CD4-positive, CD25-positive, alpha-beta regulatory T cell (primary cell): Measurements from ENCODE around the gene ELAVL1. TPM values are rescaled to one million over a fixed set of nuclear protein-coding genes. Genes with fewer than 3 reads are reported as not detected.

Experiments used
- ATAC-seq, 2 donors: fragments of 150-1000 bp; cut with Tn5 transposase; one replicate each; pipeline ENCODE4 v1.10.0; 2021; ENCODE audit warnings: low read depth in 2 of 2, moderate number of reproducible peaks in 2 of 2, moderate library complexity in 1 of 2
- DNase-seq, 3 donors: peaks; one replicate each; pipeline versions ENCODE4 v3.0.0 to v3.0.0-alpha.2; 2012 to 2022; ENCODE audit warnings: mixed read lengths in 1 of 3
- H3K27ac ChIP-seq: one replicate; pipeline ENCODE4 v1.7.0; 2013; ENCODE audit warnings: mild to moderate bottlenecking, low read length; ENCODE audit not compliant: insufficient read depth, poor library complexity, severe bottlenecking
- H3K27me3 ChIP-seq: one replicate; pipeline ENCODE4 v1.7.0; 2013; ENCODE audit warnings: low read length; ENCODE audit not compliant: control insufficient read depth, insufficient read depth
- H3K36me3 ChIP-seq: one replicate; pipeline ENCODE4 v1.7.0; 2013; ENCODE audit warnings: mild to moderate bottlenecking, low read length, moderate library complexity; ENCODE audit not compliant: control insufficient read depth, insufficient read depth
- H3K4me1 ChIP-seq: 2 replicates; pipeline ENCODE4 v1.7.0; 2013; ENCODE audit warnings: mild to moderate bottlenecking, low read length; ENCODE audit not compliant: insufficient read depth, control insufficient read depth, poor library complexity, severe bottlenecking
- H3K4me3 ChIP-seq: one replicate; pipeline ENCODE4 v1.7.0; 2013; ENCODE audit warnings: low read depth, mild to moderate bottlenecking, low read length, moderate library complexity
- H3K9me3 ChIP-seq, 2 experiments: 1 replicate in 1 of 2; 2 replicates in 1 of 2; pipeline ENCODE4 v1.7.0; 2013; ENCODE audit warnings: low read length in 2 of 2, mild to moderate bottlenecking in 1 of 2, moderate library complexity in 1 of 2; ENCODE audit not compliant: control insufficient read depth in 2 of 2
- H3K27ac Mint-ChIP-seq, 3 donors: one replicate each; pipeline ENCODE4 v1.8.0; 2020 to 2022; ENCODE audit warnings: mild to moderate bottlenecking in 3 of 3, mixed read lengths in 3 of 3, moderate library complexity in 2 of 3
- H3K27me3 Mint-ChIP-seq: one replicate; pipeline ENCODE4 v1.8.0; 2022; ENCODE audit warnings: mild to moderate bottlenecking, mixed read lengths
- H3K36me3 Mint-ChIP-seq: one replicate; pipeline ENCODE4 v1.8.0; 2020; ENCODE audit warnings: mixed read lengths
- H3K4me1 Mint-ChIP-seq, 4 donors: one replicate each; pipeline ENCODE4 v1.8.0; 2020 to 2022; ENCODE audit warnings: mixed read lengths in 4 of 4, mild to moderate bottlenecking in 1 of 4
- H3K4me3 Mint-ChIP-seq, 4 donors: one replicate each; pipeline ENCODE4 v1.8.0; 2020 to 2022; ENCODE audit warnings: mild to moderate bottlenecking in 4 of 4, mixed read lengths in 4 of 4, moderate library complexity in 3 of 4
- H3K9me3 Mint-ChIP-seq, 7 donors: one replicate each; pipeline ENCODE4 v1.8.0; 2020 to 2022; ENCODE audit warnings: mixed read lengths in 7 of 7, mild to moderate bottlenecking in 3 of 7, moderate library complexity in 2 of 7
- polyA plus RNA-seq, 4 donors: library from polyadenylated mRNA; unstranded; fragments of 300-500 nt; fragmentation: Illumina TruSeq; gene quantifications; one replicate each; pipeline ENCODE4 v1.2.3, GENCODE V29; 2021
- total RNA-seq: library from RNA; stranded (reverse); gene quantifications from one replicate; pipeline ENCODE4 v1.2.3, GENCODE V29; 2022

The ELAVL1 gene
- total and polyA plus RNA-seq, 5 donors from 2014 or later: 39.6 to 52.0 (median 48.0) TPM

DNA sequence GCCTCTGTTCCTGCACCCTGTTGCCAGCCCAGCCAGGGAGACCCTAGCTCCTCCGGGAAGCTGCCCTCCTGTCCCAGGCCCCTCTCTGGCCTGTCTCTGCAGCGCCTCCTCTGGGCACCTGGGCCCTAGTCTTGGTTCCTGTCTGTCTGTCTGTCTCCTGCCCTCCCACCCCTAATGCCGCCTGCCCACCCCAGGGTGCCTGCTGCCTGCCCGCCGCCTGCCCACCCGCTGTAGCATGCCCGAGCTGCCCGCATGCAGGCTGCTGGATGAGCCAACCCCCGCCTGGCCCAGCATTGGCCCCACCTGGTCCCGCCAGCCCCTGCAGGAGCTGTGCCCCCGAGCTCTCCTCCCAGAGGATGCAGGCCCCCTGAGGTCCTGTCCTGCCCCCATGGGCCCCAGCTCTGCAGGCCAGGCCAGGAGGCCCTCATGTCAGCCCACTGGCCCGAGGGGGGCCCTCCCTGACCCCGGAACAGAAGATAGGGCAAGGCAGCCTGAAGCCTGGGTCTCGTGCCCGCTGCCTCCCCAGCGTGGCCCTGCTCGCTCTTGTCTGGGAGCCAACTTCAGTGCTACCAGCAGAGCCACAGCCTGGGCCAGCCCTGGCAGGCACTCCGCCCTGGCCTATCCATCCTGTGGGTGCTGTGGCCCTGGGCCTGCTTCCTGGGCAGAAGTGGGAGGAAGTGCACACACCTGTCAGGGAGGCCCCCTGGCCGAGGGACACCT lies 96.5 kb downstream of the ELAVL1 start:
- DNase-seq: no peak
- Mint-ChIP-seq H3K4me3 (peak overlapping the region in 1 of 4 donors; percentile 65), H3K27me3 (no peaks in the 10 kb centered on the region), H3K27ac (no peak overlapping the region), H3K4me1 (peaks cover 0 to 34% (median 14%) of the 10 kb centered on the region in 4 donors), H3K9me3 (peaks cover 0 to 5% (median 0%) of the 10 kb centered on the region in 7 donors), H3K36me3 (peaks cover 20% of the 10 kb centered on the region)
- peaks cover 19% of the 10 kb centered on the region for H3K36me3 ChIP-seq
- H3K27ac ChIP-seq: no peak overlapping the region
- ATAC-seq: no peak
- H3K4me1 ChIP-seq: peaks cover 29% of the 10 kb centered on the region
- H3K4me3 ChIP-seq: no peak overlapping the region
- no peaks in the 10 kb centered on the region for H3K27me3 ChIP-seq
- no peaks in the 10 kb centered on the region for H3K9me3 ChIP-seq

Other genes starting within 250 kb of the ELAVL1 start
- not detected for gene CLEC4M, start 242.4 kb downstream of the ELAVL1 start, total RNA-seq
- gene CLEC4M, start 242.4 kb downstream of the ELAVL1 start, polyA plus RNA-seq: under 1 TPM in 1 of 4 donors, not detected in 3; 0.53 TPM
- 10.2 TPM for gene EVI5L, start 175.4 kb downstream of the ELAVL1 start, total RNA-seq
- gene EVI5L, start 175.4 kb downstream of the ELAVL1 start, polyA plus RNA-seq: 1 to 10 TPM; 1.9 to 3.0 (median 2.2) TPM
- gene PRR36, start 131.3 kb downstream of the ELAVL1 start, total RNA-seq: 0.12 TPM
- gene PRR36, start 131.3 kb downstream of the ELAVL1 start, polyA plus RNA-seq: under 1 TPM in 2 of 4 donors, not detected in 2; 0.05 to 0.22 TPM
- not detected for gene LRRC8E, start 117.1 kb downstream of the ELAVL1 start, total RNA-seq
- not detected for gene LRRC8E, start 117.1 kb downstream of the ELAVL1 start, polyA plus RNA-seq
- gene MAP2K7, start 101.8 kb downstream of the ELAVL1 start, total RNA-seq: 93.4 TPM
- 1 to 10 TPM; 1.7 to 3.7 (median 2.6) TPM for gene MAP2K7, start 101.8 kb downstream of the ELAVL1 start, polyA plus RNA-seq
- 1.1 TPM for gene TGFBR3L, start 90.8 kb downstream of the ELAVL1 start, total RNA-seq
- not detected for gene TGFBR3L, start 90.8 kb downstream of the ELAVL1 start, polyA plus RNA-seq
- 12.1 TPM for gene SNAPC2, start 85.3 kb downstream of the ELAVL1 start, total RNA-seq
- gene SNAPC2, start 85.3 kb downstream of the ELAVL1 start, polyA plus RNA-seq: 10 to 100 TPM; 14.3 to 22.1 (median 17.2) TPM
- gene CTXN1, start 79.5 kb downstream of the ELAVL1 start, total RNA-seq: not detected
- gene CTXN1, start 79.5 kb downstream of the ELAVL1 start, polyA plus RNA-seq: not detected
- gene TIMM44, start 62.0 kb downstream of the ELAVL1 start, total RNA-seq: 72.5 TPM
- gene TIMM44, start 62.0 kb downstream of the ELAVL1 start, polyA plus RNA-seq: 10 to 100 TPM; 14.0 to 16.5 (median 15.0) TPM
- gene CCL25, start 47.1 kb upstream of the ELAVL1 start, total RNA-seq: not detected
- gene CCL25, start 47.1 kb upstream of the ELAVL1 start, polyA plus RNA-seq: under 1 TPM in 1 of 4 donors, not detected in 3; 0.48 TPM
- gene FBN3, start 144.0 kb upstream of the ELAVL1 start, total RNA-seq: 0.07 TPM
- not detected for gene FBN3, start 144.0 kb upstream of the ELAVL1 start, polyA plus RNA-seq
- gene CERS4, start 203.7 kb upstream of the ELAVL1 start, total RNA-seq: 20.2 TPM
- 10 to 100 TPM; 10.1 to 14.5 (median 12.2) TPM for gene CERS4, start 203.7 kb upstream of the ELAVL1 start, polyA plus RNA-seq